GM12878 (cell line): ENCODE data around the gene ALDH1A3. TPM values are rescaled to one million over a fixed set of nuclear protein-coding genes. Genes with fewer than 3 reads are reported as not detected.
A peak's percentile ranks its signal among the peaks of the same experiment; 100 is the strongest.

Source experiments
- ASH2L ChIP-seq: fragments of 300-600, 200-600 bp; sonication (generic); IDR thresholded peaks from 2 replicates; pipeline ENCODE4 v1.6.1; 2017; ENCODE audit warnings: low read depth, mild to moderate bottlenecking, borderline replicate concordance
- BACH1 ChIP-seq: fragments of 450-650 bp; IDR thresholded peaks from 2 replicates; pipeline ENCODE4 v1.6.1; 2017; ENCODE audit warnings: mild to moderate bottlenecking, borderline replicate concordance
- BHLHE40 ChIP-seq, 2 experiments: fragments of 450-650 bp in 1 of 2; IDR thresholded peaks; 2 replicates each; pipeline ENCODE4 v1.6.1; 2011 to 2017; ENCODE audit warnings: low read depth in 2 of 2, borderline replicate concordance in 1 of 2, improper control_type of control experiment in 1 of 2, low read length in 1 of 2, mild to moderate bottlenecking in 1 of 2
- IRF4 ChIP-seq: IDR thresholded peaks from 2 replicates; pipeline ENCODE4 v1.6.1; 2011; ENCODE audit warnings: low read depth, low read length
- MTA2 ChIP-seq: fragments of 450-650 bp; IDR thresholded peaks from 2 replicates; pipeline ENCODE4 v1.6.1; 2016; ENCODE audit warnings: low read depth, mild to moderate bottlenecking, moderate library complexity
- MYB ChIP-seq: fragments of 150-350 bp; IDR thresholded peaks from 2 replicates; pipeline ENCODE4 v1.6.1; 2014; ENCODE audit warnings: mild to moderate bottlenecking, low read depth, low read length, borderline replicate concordance
- NR2F1 ChIP-seq: fragments of 450-650 bp; conservative IDR thresholded peaks from 2 replicates; pipeline ENCODE4 v1.6.1; 2017; ENCODE audit warnings: mild to moderate bottlenecking
- PAX8 ChIP-seq: fragments of 450-650 bp; IDR thresholded peaks from 2 replicates; pipeline ENCODE4 v1.6.1; 2017; ENCODE audit warnings: mild to moderate bottlenecking, moderate library complexity
- PKNOX1 ChIP-seq: fragments of 450-650 bp; IDR thresholded peaks from 2 replicates; pipeline ENCODE4 v1.6.1; 2016; ENCODE audit warnings: mild to moderate bottlenecking
- RCOR1 ChIP-seq: conservative IDR thresholded peaks from 2 replicates; pipeline ENCODE4 v1.6.1; 2012; ENCODE audit warnings: low read depth, low read length, improper control_type of control experiment
- RELA ChIP-seq: fragments of 450-650 bp; IDR thresholded peaks from 2 replicates; pipeline ENCODE4 v1.8.0; 2014; ENCODE audit warnings: borderline replicate concordance; ENCODE audit not compliant: partially characterized antibody
- SMAD5 ChIP-seq: IDR thresholded peaks from 2 replicates; pipeline ENCODE4 v1.6.1; 2016; ENCODE audit warnings: antibody characterized with exemption, low read depth
- STAT3 ChIP-seq: IDR thresholded peaks from 2 replicates; pipeline ENCODE4 v1.6.1; 2011; ENCODE audit warnings: low read depth, low read length, improper control_type of control experiment
- TCF12 ChIP-seq: IDR thresholded peaks from 2 replicates; pipeline ENCODE4 v1.6.1; 2011; ENCODE audit warnings: low read depth, mild to moderate bottlenecking, low read length
- ZNF217 ChIP-seq: fragments of 450-650 bp; IDR thresholded peaks from 2 replicates; pipeline ENCODE4 v1.6.1; 2017; ENCODE audit warnings: antibody characterized with exemption, mild to moderate bottlenecking
- ZNF24 ChIP-seq: fragments of 450-650 bp; IDR thresholded peaks from 2 replicates; pipeline ENCODE4 v1.6.1; 2017; ENCODE audit warnings: antibody characterized with exemption, mild to moderate bottlenecking
- ZNF592 ChIP-seq: fragments of 450-650 bp; IDR thresholded peaks from 2 replicates; pipeline ENCODE4 v1.6.1; 2017; ENCODE audit warnings: mild to moderate bottlenecking, moderate library complexity
- ZSCAN29 ChIP-seq: fragments of 450-650 bp; IDR thresholded peaks from 2 replicates; pipeline ENCODE4 v1.6.1; 2017; ENCODE audit warnings: mild to moderate bottlenecking, moderate library complexity
- polyA plus RNA-seq, 11 experiments: library from polyadenylated mRNA; depleted of rRNA in 4 of 11; unstranded in 6 of 11; stranded (reverse) in 5 of 11; fragments of >200 nt; fragmentation: Nextera tagmentation in 4 of 11; fragmentation: Illumina TruSeq in 1 of 11; extraction: Ambion mirVana in 4 of 11; extraction: Trizol in 1 of 11; gene quantifications; 1 replicate in 1 of 11; 2 replicates in 10 of 11; pipeline versions ENCODE4 v1.2.1 to v1.2.3, GENCODE V29; 2011 to 2016; ENCODE audit warnings: inconsistent platforms in 2 of 11, missing spikeins in 2 of 11, low read depth in 1 of 11
- total RNA-seq, 4 experiments: library from RNA; depleted of rRNA in 3 of 4; stranded (reverse); fragments of >200 nt in 3 of 4; fragmentation: Illumina TruSeq in 1 of 4; extraction: Trizol in 1 of 4; gene quantifications; 2 replicates each; pipeline versions ENCODE4 v1.2.1 to v1.2.3, GENCODE V29; 2013 to 2021

ALDH1A3 gene
- total and polyA plus RNA-seq, 10 of the 15 experiments (the other 5 are each of a cell fraction or from before 2014, with no cell fraction given) = 0.06 to 0.69 (median 0.18) TPM

- TF ChIP-seq ZNF592 (no peak), RELA (no peak), ZNF217 (no peak), BACH1 (no peak), MYB (no peak), ASH2L (no peak), IRF4 (no peak), TCF12 (no peak), NR2F1 (peak; percentile 33; the same call in 1 of the 2 replicates), BHLHE40 (IDR thresholded peaks at IDR 0.05; ENCODE audit: borderline replicate concordance in 1 of 2, low read depth in 2 of 2, low read length in 1 of 2) (peak in 1 of 2 experiments; percentile 13; a peak in 1 of 4 replicates), STAT3 (no peak), ZSCAN29 (no peak), PKNOX1 (peak; percentile 49; the same call in 1 of the 2 replicates), PAX8 (no peak), ZNF24 (no peak), MTA2 (no peak; the same call in 1 of the 2 replicates), SMAD5 (no peak), RCOR1 (no peak)
Observed at GRCh38 chr15:100944244-100944895, 64.7 kb downstream of the ALDH1A3 start (continued).
